ENCODE results near the gene C1QTNF8.

Gene C1QTNF8

GRCh38 chr16:1040346-1040745, 55.7 kb downstream of the C1QTNF8 start:
- no peak for DNase-seq

- no peak for DNase-seq
Observed at GRCh38 chr16:1039762-1040161, 56.3 kb downstream of the C1QTNF8 start.

GRCh38 chr16:1038932-1039331, 57.1 kb downstream of the C1QTNF8 start:
- DNase-seq = no peak
